ENCODE measurements around the gene SNX18. TPM values are rescaled to one million over a fixed set of nuclear protein-coding genes. Genes with fewer than 3 reads are reported as not detected.

The SNX18 gene
- total and polyA plus RNA-seq, 10 of the 15 experiments (the other 5 are each of a cell fraction or from before 2014, with no cell fraction given): 0.27 to 1.7 (median 0.47) TPM

GRCh38 chr5:54537725-54538124, 20.2 kb downstream of the SNX18 start:
- Histone ChIP-seq H3K36me3 (ENCODE audit: control insufficient read depth in 2 of 2, insufficient read depth in 2 of 2, low read length in 1 of 2) (no peaks in the 10 kb centered on the region), H2AFZ (ENCODE audit: control insufficient read depth, low read depth, low read length) (no peak overlapping the region), H3K79me2 (ENCODE audit: control insufficient read depth, insufficient read depth, low read length) (no peaks in the 10 kb centered on the region), H3K9me3 (replicated peaks; ENCODE audit: control insufficient read depth, insufficient read depth, low read length) (no peaks in the 10 kb centered on the region), H3K4me1 (ENCODE audit: control insufficient read depth, insufficient read depth, low read length) (no peaks in the 10 kb centered on the region), H3K27ac (ENCODE audit: control insufficient read depth, insufficient read depth) (no peak overlapping the region), H4K20me1 (ENCODE audit: control insufficient read depth, insufficient read depth) (no peaks in the 10 kb centered on the region), H3K9ac (ENCODE audit: control insufficient read depth, insufficient read depth, low read length) (no peak overlapping the region), H3K4me2 (ENCODE audit: control insufficient read depth, insufficient read depth) (no peak overlapping the region), H3K27me3 (replicated peaks in 1 of 2; ENCODE audit: control insufficient read depth in 2 of 2, insufficient read depth in 2 of 2, low read length in 1 of 2) (no peaks in the 10 kb centered on the region; a peak in 1 of 4 replicates), H3K4me3 (no peak overlapping the region)
- ATAC-seq (no peak), DNase-seq (ENCODE audit: low read depth, low spot score) (no peak), FAIRE-seq (no peak)
- CTCF ChIA-PET: interaction anchor here (0.8 to 1.0 kb wide), 2 partner anchors 13 to 308 kb away, joined by 3 read pairs; no protein-coding TSS in a partner anchor
- intact Hi-C loops (cut with micrococcal nuclease; ENCODE audit: unreplicated experiment) (no loop called here), in situ Hi-C loops (cut with MboI) (no loop called here)
- SMC1A ChIA-PET (ENCODE audit: uncharacterized antibody, unreplicated experiment): interaction anchor here (0.6 to 0.7 kb wide), 2 partner anchors 194 to 835 kb away, joined by 3 read pairs; no protein-coding TSS in a partner anchor
- no peak for TF ChIP-seq NFXL1 (IDR thresholded peaks at IDR 0.05; ENCODE audit: borderline replicate concordance)
- no peak for TF ChIP-seq RELB (IDR thresholded peaks at IDR 0.05; ENCODE audit: low read depth)
- no peak for TF ChIP-seq KDM1A (IDR thresholded peaks at IDR 0.05; ENCODE audit: borderline replicate concordance)
- TF ChIP-seq SUPT20H (IDR thresholded peaks at IDR 0.05; ENCODE audit: borderline replicate concordance, control insufficient read depth, low read depth, low read length): no peak
- TF ChIP-seq RAD21 (IDR thresholded peaks at IDR 0.05; ENCODE audit: insufficient read depth, low read depth, low read length): no peak
- BruUV-seq (replicated peaks): no TSS peak
- RAD21 ChIA-PET (ENCODE audit: unreplicated experiment): no interaction called here
- WGBS (ENCODE audit: insufficient coverage, insufficient replicate concordance, low lambda C conversion rate, missing lambda C conversion rate): 73% methylated on average over 2 of the region's 2 CpGs
- POLR2A ChIA-PET: no interaction called here

GRCh38 chr5:54538156-54538555, 20.6 kb downstream of the SNX18 start:
- in situ Hi-C loops (cut with MboI) (no loop called here), intact Hi-C loops (cut with micrococcal nuclease; ENCODE audit: unreplicated experiment) (no loop called here)
- Histone ChIP-seq H3K9me3 (replicated peaks; ENCODE audit: control insufficient read depth, insufficient read depth, low read length) (no peaks in the 10 kb centered on the region), H2AFZ (ENCODE audit: control insufficient read depth, low read depth, low read length) (no peak overlapping the region), H3K36me3 (ENCODE audit: control insufficient read depth in 2 of 2, insufficient read depth in 2 of 2, low read length in 1 of 2) (no peaks in the 10 kb centered on the region), H3K4me3 (no peak overlapping the region), H3K4me2 (ENCODE audit: control insufficient read depth, insufficient read depth) (no peak overlapping the region), H3K4me1 (ENCODE audit: control insufficient read depth, insufficient read depth, low read length) (no peaks in the 10 kb centered on the region), H3K27me3 (replicated peaks in 1 of 2; ENCODE audit: control insufficient read depth in 2 of 2, insufficient read depth in 2 of 2, low read length in 1 of 2) (no peaks in the 10 kb centered on the region; a peak in 1 of 4 replicates), H3K27ac (ENCODE audit: control insufficient read depth, insufficient read depth) (no peak overlapping the region), H3K79me2 (ENCODE audit: control insufficient read depth, insufficient read depth, low read length) (no peaks in the 10 kb centered on the region), H4K20me1 (ENCODE audit: control insufficient read depth, insufficient read depth) (no peaks in the 10 kb centered on the region), H3K9ac (ENCODE audit: control insufficient read depth, insufficient read depth, low read length) (no peak overlapping the region)
- FAIRE-seq: no peak
- TF ChIP-seq HDGF (IDR thresholded peaks at IDR 0.05): no peak
- no peak for TF ChIP-seq ZNF622 (IDR thresholded peaks at IDR 0.05)
- no peak for TF ChIP-seq TARDBP (IDR thresholded peaks at IDR 0.05; ENCODE audit: borderline replicate concordance)
- no peak for TF ChIP-seq RUNX3 (IDR thresholded peaks at IDR 0.05; ENCODE audit: low read length)
- no peak for TF ChIP-seq ZZZ3 (IDR thresholded peaks at IDR 0.05; ENCODE audit: control insufficient read depth, insufficient read length, low read depth)
- no peak for TF ChIP-seq SMAD1 (IDR thresholded peaks at IDR 0.05; ENCODE audit: low read depth, partially characterized antibody)
- TF ChIP-seq GATAD2B (conservative IDR thresholded peaks at IDR 0.05; ENCODE audit: low read depth): no peak
- TF ChIP-seq HCFC1 (IDR thresholded peaks at IDR 0.05; ENCODE audit: low read length): no peak
- TF ChIP-seq IRF3 (IDR thresholded peaks at IDR 0.05): no peak
- no peak for TF ChIP-seq MEF2B (IDR thresholded peaks at IDR 0.05; ENCODE audit: partially characterized antibody, poor library complexity, severe bottlenecking)
- no peak for TF ChIP-seq FOXK2 (IDR thresholded peaks at IDR 0.05)
- ChIA-PET POLR2A (no interaction called here), RAD21 (ENCODE audit: unreplicated experiment) (no interaction called here), CTCF (interaction anchor here (0.8 kb wide), 1 partner anchor 13 kb away, joined by 3 read pairs; no protein-coding TSS in a partner anchor), SMC1A (ENCODE audit: uncharacterized antibody, unreplicated experiment) (interaction anchor here (0.6 kb wide), 1 partner anchor 835 kb away, joined by 3 read pairs; no protein-coding TSS in a partner anchor)
- ATAC-seq: no peak
- no TSS peak for BruUV-seq (replicated peaks)
- no peak for DNase-seq (ENCODE audit: low read depth, low spot score)
- WGBS (ENCODE audit: insufficient coverage, insufficient replicate concordance, low lambda C conversion rate, missing lambda C conversion rate): 54% methylated on average over 3 of the region's 3 CpGs
